Measurements from ENCODE around the gene GCM1. TPM values are rescaled to one million over a fixed set of nuclear protein-coding genes. Genes with fewer than 3 reads are reported as not detected.

The GCM1 gene
- polyA plus RNA-seq, 1 experiment = not detected

DNA sequence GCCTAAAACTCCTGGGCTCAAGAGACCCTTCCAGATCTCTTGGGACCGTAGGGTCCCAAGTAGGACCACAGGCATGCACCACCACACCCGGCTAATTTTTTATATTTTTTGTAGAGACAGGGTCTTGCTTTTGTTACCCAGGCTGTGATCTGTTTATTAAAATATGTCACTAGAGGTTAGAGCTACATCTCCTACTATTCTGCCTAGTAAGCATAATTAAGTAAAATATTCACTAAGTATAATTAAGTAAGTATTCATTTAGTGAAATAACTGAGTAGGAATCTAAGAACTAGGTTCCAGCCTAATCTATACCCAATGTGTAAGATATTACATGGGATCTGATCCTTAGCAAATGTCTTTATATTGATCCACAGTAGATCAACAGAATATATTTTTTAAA, 40.2 kb upstream of the GCM1 start:
- no peaks in the 10 kb centered on the region for H3K36me3 ChIP-seq (ENCODE audit: control insufficient read depth, insufficient read depth, low read length)
- CTCF ChIA-PET = no interaction called here
- H3K4me3 ChIP-seq (ENCODE audit: low read depth, low read length) = no peak overlapping the region
- no peak for TF ChIP-seq CTCF (IDR thresholded peaks at IDR 0.05; ENCODE audit: insufficient read depth, low read depth, low read length)
- no peak for DNase-seq (ENCODE audit: low read depth)
- H3K27me3 ChIP-seq (ENCODE audit: control insufficient read depth, insufficient read depth, low read length) = no peaks in the 10 kb centered on the region
- POLR2A ChIA-PET = no interaction called here

DNA sequence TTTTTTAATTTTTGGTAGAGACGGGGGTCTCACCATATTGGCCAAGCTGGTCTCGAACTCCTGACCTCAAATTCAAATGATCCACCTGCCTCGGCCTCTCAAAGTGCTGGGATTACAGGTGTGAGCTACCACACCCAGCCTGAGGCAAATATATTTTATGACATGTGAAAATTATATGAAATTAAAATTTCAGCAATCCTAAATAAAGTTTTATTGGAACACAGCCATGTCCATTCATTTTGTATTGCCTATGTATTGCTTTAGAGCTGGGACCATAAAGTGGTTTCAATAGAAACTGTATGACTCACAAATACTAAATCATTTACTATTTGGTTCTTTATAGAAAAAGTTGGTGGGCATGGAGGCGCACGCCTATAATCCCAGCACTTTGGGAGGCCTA, 32.0 kb upstream of the GCM1 start:
- Histone ChIP-seq H3K36me3 (ENCODE audit: control insufficient read depth, insufficient read depth, low read length) (no peaks in the 10 kb centered on the region), H3K4me3 (ENCODE audit: low read depth, low read length) (no peak overlapping the region), H3K27me3 (ENCODE audit: control insufficient read depth, insufficient read depth, low read length) (no peaks in the 10 kb centered on the region)
- TF ChIP-seq CTCF (IDR thresholded peaks at IDR 0.05; ENCODE audit: insufficient read depth, low read depth, low read length) = no peak
- no peak for DNase-seq (ENCODE audit: low read depth)
- ChIA-PET CTCF (interaction anchor here (0.8 to 1.3 kb wide), 2 partner anchors 13 to 304 kb away, joined by 3 to 5 read pairs; no protein-coding TSS in a partner anchor), POLR2A (no interaction called here)

GRCh38 chr6:53179961-53180651, 31.5 kb upstream of the GCM1 start:
- DNase-seq (ENCODE audit: low read depth) = no peak
- CTCF ChIA-PET = interaction anchor here (0.8 to 1.3 kb wide), 2 partner anchors 12 to 304 kb away, joined by 3 to 5 read pairs; no protein-coding TSS in a partner anchor
- Histone ChIP-seq H3K36me3 (ENCODE audit: control insufficient read depth, insufficient read depth, low read length) (no peaks in the 10 kb centered on the region), H3K27me3 (ENCODE audit: control insufficient read depth, insufficient read depth, low read length) (no peaks in the 10 kb centered on the region), H3K4me3 (ENCODE audit: low read depth, low read length) (no peak overlapping the region)
- no peak for TF ChIP-seq CTCF (IDR thresholded peaks at IDR 0.05; ENCODE audit: insufficient read depth, low read depth, low read length)
- POLR2A ChIA-PET = interaction anchor here (0.5 kb wide), 1 partner anchor 180 kb away, joined by 3 read pairs; no protein-coding TSS in a partner anchor

GRCh38 chr6:53178837-53179432, 30.3 kb upstream of the GCM1 start:
- no peak for DNase-seq (ENCODE audit: low read depth)
- no peak overlapping the region for H3K4me3 ChIP-seq (ENCODE audit: low read depth, low read length)
- POLR2A ChIA-PET = no interaction called here
- no peaks in the 10 kb centered on the region for H3K36me3 ChIP-seq (ENCODE audit: control insufficient read depth, insufficient read depth, low read length)
- H3K27me3 ChIP-seq (ENCODE audit: control insufficient read depth, insufficient read depth, low read length) = no peaks in the 10 kb centered on the region
- TF ChIP-seq CTCF (IDR thresholded peaks at IDR 0.05; ENCODE audit: insufficient read depth, low read depth, low read length) = no peak
- CTCF ChIA-PET = no interaction called here

DNA sequence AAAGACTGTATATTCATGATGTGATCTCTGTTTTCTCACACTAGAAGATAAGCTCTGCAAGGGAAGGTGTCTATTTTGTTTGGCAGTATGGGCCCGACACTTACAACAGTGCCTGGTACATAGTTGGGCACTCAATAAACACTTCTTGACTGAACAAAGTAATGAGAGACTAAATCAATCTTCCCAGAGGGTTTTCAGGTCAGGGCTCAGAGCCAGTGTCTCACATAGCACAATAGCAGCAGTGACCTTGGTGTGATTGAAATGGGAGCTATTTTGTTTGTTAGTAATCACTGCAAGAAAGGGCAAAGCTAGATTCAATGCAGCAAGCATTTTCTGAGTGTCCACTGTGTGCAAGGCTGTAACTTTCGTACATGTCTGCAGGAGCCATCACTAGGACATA, 26.4 kb upstream of the GCM1 start:
- H3K36me3 ChIP-seq (ENCODE audit: control insufficient read depth, insufficient read depth, low read length) = no peaks in the 10 kb centered on the region
- DNase-seq (ENCODE audit: low read depth) = no peak
- CTCF ChIA-PET = interaction anchor here (1.0 to 2.9 kb wide), 3 partner anchors 172 to 310 kb away, joined by 3 to 27 read pairs (median 5); no protein-coding TSS in a partner anchor
- no peaks in the 10 kb centered on the region for H3K27me3 ChIP-seq (ENCODE audit: control insufficient read depth, insufficient read depth, low read length)
- no peak for TF ChIP-seq CTCF (IDR thresholded peaks at IDR 0.05; ENCODE audit: insufficient read depth, low read depth, low read length)
- POLR2A ChIA-PET = no interaction called here
- H3K4me3 ChIP-seq (ENCODE audit: low read depth, low read length) = no peak overlapping the region
